ENCODE results near the gene ZBTB8A.

- TF ChIP-seq CTCF (IDR thresholded peaks at IDR 0.05) = no peak
- TF ChIP-seq POLR2AphosphoS5 (IDR thresholded peaks at IDR 0.05) = no peak
- no peak for TF ChIP-seq POLR2A (IDR thresholded peaks at IDR 0.05)
Measured at GRCh38 chr1:32494196-32494595, 45.0 kb upstream of the ZBTB8A start.
